Stimulated activated CD4-positive, alpha-beta T cell treated with anti-CD3 and anti-CD28 coated beads, TNF-alpha, amount 100 ng/mL, for 48 hours (primary cell): ENCODE results near the gene SRRM3.
"Not testable (repeated sequence)": the region's sequence is repeated elsewhere in the genome, so short reads cannot be mapped to it uniquely, and the experiment has no call there.

Experiments
- DNase-seq, 3 donors: peaks; one replicate each; pipeline ENCODE4 v3.0.0-alpha.2; 2020; ENCODE audit warnings: low read depth in 3 of 3

SRRM3 gene

DNA sequence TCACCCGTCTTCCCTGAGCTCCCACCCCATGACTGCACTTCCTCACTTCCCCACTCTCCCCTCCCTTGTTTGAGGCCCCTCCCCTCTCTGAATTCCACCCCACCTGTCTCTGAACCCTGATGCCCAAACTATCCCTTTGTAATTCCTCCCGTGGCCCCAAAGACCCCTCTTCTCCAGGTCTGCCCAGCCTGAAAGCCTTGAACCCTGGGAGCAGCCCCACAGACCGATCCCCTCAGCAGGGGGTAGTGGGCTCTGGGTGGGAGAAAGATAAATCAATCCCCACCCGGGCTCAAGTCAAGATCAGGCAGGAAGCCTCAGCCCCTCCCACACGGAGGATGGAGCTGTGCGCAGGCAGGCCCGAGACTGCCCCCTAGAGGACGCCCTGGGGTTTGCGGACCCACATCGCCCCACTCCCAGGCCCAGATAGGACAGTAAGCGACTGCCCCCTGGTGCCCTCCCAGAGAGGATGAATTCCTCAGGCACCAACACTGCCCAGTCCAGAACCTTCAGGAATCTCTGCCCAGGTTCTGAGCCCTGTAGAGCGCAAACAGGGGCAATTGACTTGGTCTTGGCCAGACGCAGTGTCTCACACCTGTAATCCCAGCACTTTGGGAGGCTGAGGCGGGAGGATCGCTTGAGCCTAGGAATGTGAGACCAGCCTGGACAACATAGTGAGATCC, 112.5 kb downstream of the SRRM3 start:
- DNase-seq = peak; percentile 91 to 97 (median 96)

DNA sequence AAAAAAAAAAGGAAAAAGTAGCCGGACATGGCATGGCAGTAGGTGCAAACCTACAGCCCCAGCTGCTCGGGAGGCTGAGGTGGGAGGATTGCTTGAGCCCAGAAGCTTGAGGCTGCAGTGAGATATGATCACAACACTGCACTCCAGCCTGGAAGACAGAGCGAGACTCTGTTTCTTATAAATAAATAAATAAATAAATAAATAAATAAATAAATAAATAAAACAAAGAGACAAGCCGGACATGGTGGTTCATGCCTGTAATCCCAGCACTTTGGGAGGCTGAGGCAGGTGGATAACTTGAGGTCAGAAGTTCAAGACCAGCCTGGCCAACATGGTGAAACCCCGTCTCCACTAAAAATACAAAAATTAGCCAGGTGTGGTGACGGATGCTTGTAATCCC, 113.0 kb downstream of the SRRM3 start:
- DNase-seq = not testable (repeated sequence)

DNA sequence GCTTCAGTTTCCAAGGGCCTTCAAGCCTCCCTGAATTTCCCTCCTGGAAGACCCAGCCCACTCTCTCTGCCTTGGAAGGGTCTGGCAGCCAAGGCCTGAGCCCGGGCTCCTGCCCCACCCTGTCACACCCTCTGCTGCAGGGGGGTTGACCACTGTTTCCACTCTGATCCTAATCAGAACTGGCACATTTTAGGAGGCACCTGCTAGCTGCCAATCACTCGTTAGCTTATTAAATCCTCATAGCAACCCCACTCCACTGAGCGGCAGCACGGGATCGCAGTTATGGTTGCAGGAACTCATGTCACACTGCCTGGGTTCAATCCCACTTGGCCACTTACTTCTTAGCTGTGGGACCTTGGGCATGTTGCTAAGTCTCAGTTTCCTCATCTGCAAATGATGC, 113.7 kb downstream of the SRRM3 start:
- DNase-seq = no peak

DNA sequence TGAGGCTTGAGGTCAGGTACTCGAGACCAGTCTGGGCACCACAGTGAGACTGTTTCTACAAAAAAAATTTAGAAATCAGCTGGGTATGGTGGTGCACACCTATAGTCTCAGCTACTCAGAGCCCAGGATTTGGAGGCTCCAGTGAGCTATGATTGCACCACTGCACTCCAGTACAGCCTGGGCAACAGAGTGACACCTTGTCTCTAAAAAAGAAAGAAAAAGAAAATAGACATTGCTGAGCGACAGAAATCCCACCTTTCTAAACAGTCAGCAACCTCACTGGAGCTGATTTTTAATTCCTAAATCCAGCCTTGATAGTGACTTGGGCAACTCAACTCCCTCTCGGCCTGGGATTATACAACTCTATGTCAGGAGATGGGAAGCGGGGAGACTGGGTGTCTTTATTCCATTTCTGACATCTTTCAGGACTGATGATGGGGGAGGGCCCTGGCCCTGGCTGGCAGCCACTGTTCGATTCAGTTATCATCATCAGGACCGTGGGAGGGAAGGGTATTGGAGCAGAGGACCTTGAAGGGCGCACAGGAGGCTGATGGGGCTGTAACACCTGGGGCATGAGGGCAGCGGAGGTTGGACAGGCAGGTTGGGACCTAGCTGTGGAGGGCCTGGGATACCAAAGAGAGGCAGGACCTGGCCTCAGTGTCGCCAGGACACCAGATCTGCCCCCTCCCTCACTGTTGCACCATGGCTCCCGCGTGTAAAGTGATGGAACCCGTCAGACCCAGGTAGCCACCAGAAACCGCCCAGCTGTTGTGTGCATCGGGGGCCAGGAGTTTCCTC, 115.5 kb downstream of the SRRM3 start:
- DNase-seq = no peak

DNA sequence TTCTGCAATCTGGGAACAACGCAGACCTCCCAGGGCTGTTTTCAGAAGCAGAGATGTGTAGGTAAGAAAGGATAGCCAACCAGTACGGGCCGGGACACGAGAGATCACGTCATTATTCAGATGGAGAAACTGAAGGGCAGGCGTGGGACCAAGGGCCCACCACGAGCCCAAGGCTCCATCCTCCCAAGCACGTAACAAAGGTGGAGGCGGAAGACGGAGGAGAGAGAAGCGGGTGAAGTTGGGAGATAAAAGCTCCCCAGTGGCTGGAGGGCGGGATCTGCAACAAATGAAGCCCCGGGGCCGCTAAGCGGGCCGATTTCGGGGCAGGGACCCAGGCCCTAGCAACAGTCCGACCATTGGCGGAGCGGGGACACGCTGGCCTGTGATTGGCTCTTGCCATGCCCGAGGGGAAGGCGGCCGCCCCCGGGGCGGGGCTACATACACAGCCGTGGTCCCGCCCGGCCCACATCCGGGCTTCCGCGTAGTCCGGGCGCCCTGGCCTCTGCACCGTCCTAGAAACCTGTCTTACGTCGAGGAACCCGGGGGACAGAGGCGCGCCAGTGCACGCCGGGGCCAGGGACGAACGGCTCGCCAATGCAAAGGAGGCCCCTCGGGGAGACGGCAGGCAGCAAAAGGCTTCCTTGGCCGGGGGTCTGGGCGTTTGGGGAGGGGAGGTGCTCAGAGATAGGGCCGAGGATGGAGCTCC, 116.2 kb downstream of the SRRM3 start:
- DNase-seq = peak; percentile 89 to 92 (median 92)

DNA sequence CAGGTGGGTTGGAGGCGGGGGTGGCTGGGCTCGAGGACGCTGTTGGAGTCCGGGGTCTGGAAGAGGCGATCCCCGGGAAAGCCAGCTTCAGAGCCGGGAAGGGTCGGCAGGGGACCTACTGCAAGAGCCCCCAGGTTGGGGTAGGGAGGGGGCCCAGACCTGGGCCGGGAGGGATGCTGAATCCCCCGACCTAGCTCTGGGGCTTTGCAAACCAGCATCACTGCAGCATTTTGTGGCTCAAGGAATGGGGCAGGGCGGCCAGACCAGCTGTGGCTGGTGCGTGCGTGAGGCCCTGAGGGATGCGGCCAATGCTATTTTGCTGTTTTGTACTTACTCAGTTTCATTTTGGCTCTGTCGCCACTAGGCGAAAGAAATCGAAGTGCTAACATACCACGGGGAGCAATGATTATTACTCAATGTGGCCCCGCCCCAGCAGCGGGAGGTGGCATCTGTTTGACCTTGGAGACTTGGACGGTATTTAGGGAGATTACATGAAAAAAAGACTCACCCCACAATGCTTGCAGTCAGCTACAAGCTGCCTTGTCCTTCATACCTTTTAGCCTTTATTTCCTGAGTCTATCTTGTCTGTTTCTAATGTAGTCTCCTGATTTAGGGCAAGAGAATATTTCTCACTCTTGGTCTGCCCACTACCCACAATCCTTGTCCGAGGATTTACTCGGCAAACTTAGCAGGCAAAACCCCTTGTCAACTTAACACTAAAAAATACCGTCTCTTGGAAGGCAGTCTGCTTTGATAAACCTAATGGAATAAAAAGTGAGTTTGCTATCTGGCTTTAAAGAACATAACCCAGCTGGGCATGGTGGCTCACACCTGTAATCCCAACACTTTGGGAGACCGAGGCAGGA, 117.0 kb downstream of the SRRM3 start:
- DNase-seq = peak in 2 of 3 donors; percentile 53 to 65

DNA sequence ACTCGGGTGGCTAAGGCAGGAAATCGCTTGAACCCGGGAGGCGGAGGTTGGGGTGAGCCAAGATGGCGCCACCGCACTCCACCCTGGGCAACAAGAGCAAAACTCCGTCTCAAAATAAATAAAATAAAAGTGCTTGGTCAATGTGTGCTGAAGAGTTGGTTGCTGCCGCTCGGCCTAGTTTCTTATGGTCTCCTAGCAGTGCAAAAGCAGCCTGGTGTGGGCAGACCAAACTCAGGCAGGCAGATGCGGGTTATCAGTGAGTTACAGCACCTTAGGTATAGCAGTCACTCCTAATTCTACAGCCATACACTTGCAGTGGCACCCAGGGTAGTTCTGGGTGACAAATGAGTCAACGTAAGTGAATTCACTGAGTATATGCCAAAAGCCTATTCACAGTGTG, 123.4 kb downstream of the SRRM3 start:
- DNase-seq = no peak

DNA sequence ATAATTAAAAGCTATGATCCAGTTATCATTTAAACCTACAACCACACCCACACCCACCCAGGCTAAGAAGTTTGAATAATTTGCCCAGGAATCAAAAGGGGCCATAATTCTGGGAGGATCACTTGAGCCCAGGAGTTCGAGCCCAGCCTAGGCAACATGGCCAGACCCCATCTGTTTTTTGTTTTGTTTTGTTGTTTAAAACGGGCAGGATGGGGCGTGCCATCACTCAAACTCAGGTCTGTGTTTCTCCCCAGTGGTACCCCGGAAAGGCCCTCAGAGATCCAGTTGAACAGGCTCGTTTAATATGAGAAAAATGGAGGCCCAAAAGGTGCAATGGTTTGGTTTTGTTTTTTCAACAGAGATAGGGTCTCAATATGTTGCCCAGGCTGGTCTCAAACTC, 124.1 kb downstream of the SRRM3 start:
- no peak for DNase-seq

DNA sequence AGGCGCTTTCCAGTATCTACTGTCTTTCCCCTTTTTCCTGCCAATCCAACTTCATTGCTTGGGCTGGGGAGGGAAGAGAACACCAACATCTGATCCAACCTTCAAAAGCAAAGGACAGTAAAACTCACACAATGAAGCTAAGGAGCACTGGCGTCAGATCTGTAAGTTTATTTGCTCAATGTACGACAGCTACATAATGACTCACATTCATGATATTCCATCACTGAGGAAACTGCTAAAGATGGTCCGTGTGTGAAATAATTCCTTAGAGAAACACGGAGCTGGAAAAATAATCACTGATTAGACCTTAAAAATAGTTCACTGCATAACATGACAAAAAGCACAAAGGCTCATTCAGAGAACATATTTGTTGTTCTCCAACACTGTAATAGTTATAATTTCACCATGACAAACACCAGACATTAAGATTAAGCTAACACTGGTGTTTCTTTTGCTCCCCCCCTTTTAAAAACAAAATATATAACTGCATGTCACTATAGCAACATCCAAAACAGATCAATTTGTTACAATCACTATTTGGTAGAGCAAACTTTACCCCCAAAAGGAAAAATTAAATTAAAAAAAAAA, 125.0 kb downstream of the SRRM3 start:
- no peak for DNase-seq

DNA sequence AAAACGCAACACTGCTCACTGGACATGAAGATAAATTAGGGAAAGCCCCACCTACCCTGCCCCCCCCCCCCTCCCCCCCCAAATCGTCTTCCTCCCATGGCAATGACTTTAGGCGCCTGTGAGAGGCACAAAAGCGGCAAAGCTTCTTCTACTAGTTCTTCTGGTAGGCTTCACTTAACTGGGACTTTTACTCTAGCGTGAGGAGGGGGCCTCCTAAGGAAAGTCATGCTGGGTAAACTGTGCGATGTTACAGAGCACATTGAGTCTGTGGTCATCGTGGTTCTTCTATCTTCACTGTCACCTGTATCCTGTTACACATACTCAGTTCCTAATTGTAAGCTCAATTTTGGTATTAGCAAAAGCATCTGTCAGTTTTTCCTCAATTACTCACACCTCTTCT, 125.9 kb downstream of the SRRM3 start:
- no peak for DNase-seq

DNA sequence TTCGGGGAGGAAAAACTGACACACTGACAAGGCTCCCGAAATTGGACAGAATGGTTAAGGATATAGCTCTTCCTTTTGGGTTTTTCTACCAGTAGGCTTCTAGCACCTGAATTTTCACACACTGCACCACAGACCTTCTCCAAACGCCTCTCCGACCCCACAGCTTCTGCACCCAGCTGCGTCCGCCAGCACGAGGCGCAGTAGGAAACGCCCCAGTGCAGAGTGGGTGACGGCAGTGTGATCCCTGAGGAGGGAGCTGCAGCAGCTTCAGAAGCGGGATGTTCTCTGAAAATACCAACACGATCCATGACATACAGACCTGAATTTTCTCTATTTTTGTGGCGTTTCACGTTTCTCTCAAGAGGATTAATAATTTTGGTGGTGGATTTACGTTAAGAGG, 126.7 kb downstream of the SRRM3 start:
- no peak for DNase-seq

DNA sequence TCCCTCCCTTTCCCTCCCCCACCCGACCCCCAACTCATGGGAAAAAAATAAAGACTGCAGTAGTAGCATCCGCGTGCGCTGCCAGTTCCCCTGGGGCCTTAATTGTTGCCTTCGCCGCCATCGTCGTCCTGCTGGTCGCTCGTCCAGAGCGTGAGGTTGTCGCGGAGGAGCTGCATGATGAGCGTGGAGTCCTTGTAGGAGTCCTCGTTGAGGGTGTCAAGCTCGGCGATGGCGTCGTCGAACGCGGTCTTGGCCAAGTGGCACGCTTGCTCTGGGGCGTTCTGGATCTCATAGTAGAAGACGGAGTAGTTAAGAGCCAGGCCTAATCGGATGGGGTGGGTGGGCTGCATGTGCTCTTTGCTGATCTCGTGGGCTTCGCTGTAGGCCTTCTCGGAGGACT, 127.8 kb downstream of the SRRM3 start:
- no peak for DNase-seq

DNA sequence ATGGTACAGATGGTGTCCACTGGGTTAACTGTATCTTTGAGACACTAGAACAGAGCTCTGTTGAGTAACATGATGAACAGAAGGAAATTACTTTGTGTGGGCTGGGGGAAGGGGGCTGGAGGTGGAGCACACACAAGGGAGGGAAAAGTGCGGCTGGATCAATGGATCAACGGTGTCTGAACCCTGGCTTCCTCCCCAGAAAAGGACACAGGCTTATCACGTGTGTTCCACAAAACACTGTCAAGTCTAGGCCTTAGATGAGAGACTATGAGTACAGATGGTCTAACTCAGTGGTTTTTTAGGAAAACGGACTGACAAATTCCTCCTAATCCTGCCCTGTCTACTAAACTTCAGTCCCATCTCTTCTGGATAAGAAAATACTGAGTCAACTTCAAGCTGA, 128.6 kb downstream of the SRRM3 start:
- no peak for DNase-seq

DNA sequence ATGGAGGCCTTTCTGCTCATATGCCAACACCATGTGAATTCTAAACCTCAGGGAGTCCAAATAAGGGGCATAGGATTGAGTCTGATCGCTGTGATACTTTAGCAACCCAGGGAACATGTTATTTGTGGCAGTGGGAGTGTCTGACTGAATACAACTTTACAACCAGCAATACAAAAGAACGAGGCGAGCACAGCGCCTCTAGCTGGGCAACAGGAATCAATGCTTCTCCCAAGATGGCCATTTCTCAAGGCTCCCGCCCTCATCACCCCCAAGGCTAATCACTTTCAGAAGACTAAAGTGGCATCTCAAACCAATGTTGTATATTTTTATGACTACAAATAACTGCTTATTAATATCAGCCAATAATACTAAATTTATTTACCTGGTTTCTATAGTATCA, 129.0 kb downstream of the SRRM3 start:
- DNase-seq = no peak

DNA sequence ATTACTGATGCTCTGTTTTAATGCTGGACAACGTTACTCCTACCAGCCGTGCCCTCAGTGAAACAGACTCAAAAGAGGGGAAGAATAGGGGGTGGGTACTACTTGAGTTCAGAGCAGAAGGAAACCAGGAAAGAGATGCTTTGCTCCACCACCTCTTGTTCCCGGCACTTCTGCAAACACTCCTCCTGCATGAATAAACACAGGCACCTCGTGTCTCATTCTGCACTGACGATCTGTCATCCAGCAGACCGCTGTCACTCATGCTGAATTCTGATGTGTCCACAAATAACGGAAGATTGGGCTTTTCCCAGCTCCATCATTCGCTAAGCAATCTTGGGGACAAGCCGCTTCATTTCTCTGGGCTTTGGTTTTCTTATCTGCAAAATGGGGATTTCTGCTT, 130.4 kb downstream of the SRRM3 start:
- DNase-seq = no peak

DNA sequence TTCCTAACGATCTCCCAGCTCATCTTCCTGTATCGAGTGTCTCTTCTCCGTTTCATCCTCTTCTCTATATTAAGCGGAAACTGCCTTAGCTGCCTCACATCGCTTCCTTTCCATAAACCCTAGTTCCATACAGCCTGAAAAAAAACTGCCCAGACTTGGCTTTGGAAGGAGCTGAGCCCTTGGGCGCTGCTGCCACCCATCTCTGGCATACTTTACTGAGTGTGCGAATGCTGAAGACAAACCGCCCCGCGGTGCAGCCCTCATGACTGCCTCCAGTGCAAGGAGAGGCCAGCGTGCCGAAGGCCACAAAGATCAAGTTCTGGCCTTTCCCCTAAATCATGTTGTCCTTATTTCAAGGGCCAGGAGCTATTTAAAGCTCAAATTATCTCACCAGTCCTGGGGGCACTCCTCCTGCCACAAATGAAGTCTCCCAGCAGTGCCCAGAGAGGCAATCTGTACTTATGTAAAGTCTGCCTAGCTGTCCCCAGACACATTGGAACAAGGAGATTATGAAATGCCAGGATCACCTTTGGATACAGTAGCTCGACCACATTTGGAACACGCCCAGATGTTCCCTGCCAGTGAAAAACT, 131.9 kb downstream of the SRRM3 start:
- no peak for DNase-seq

DNA sequence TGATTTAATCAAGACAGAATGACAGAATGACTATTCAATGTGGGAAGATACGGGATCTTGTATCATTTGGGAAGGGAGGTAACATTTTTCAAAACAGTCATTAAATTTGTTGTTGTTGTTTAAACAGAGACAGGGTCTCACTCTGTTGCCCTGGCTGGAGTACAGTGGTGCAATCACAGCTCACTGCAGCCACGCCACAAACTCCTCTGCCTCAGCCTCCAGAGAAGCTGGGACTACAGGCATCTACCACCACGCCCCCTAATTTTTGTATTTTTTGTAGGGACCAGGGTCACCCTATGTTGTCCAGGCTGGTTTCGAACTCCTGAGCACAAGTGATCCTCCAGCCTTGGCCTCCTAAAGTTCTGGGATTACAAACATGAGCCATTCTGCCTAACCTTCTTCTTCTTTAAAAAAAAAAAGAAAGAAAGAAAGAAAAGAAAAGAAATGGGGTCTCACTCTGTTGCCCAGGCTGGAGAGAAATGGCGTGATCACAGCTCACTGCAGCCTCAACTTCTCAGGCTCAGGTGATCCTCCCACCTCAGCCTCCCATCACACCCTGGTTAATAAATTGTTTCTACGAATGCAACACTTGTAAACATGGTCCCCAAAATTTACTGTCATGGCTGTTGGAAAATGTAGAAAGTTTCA, 132.7 kb downstream of the SRRM3 start:
- DNase-seq = no peak

DNA sequence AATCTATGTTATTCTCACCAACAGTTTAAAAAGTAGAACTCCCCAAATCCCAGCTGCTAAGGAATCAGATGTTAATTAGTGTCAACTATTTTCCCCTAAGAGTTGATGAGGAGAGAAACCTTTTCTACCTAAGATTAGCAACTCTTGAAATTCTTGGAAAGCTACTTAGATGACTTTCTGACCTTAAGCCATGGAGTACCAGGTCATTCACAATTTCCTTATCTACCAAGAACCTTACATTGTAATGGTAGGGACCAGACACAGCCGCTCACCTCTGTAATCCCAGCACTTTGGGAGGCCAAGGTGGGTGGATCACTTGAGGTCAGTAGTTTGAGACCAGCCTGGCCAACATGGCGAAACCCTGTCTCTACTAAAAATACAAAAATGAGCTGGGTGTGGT, 133.7 kb downstream of the SRRM3 start:
- DNase-seq = not testable (repeated sequence)

DNA sequence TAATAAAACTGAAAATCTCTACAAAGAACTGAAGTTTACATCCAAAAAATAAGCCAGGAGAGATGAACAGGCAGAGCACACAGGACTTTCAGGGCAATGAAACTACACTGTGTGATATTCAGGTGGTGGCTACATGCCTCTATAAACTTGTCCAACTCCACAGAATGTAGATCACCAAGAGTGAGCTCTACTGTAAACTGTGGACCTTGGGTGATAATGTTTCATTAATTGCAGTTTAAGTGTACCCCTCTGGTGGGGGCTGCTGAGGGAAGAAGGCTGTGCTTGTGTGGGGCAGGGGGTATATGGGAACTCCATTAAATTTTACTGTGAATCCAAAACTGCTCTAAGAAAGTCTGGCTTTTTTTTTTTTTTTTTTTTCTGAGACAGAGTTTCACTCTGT, 134.4 kb downstream of the SRRM3 start:
- DNase-seq = no peak
